BJ (cell line): ENCODE data around the gene PRCC. TPM values are rescaled to one million over a fixed set of nuclear protein-coding genes. Genes with fewer than 3 reads are reported as not detected.

Experiments
- CTCF ChIA-PET: fragments of 350-600 bp; formaldehyde crosslinking; extraction: SDS; loops from one replicate; lab custom pipeline; 2021; ENCODE audit warnings: antibody characterized with exemption, inconsistent platforms; lab: Yijun Ruan, JAX
- POLR2A ChIA-PET: fragments of 300-600 bp; sonication (Branson Sonifier 250); formaldehyde crosslinking; extraction: SDS; loops from one replicate; lab custom pipeline; 2021; ENCODE audit warnings: antibody characterized with exemption; lab: Charles Lee
- DNase-seq: peaks from one replicate; pipeline ENCODE4 v3.0.0-alpha.2; 2011; ENCODE audit warnings: low read depth
- H3K27me3 ChIP-seq: 2 replicates; pipeline ENCODE4 v1.6.0; 2011; ENCODE audit warnings: low read length; ENCODE audit not compliant: control insufficient read depth, insufficient read depth
- H3K36me3 ChIP-seq: 2 replicates; pipeline ENCODE4 v1.5.1; 2011; ENCODE audit warnings: low read length; ENCODE audit not compliant: control insufficient read depth, insufficient read depth
- H3K4me3 ChIP-seq: 2 replicates; pipeline ENCODE4 v1.5.1; 2011; ENCODE audit warnings: low read depth, mild to moderate bottlenecking, control low read depth, low read length
- CTCF ChIP-seq: IDR thresholded peaks from 2 replicates; pipeline ENCODE4 v1.5.1; 2011; ENCODE audit warnings: low read depth, mild to moderate bottlenecking, control low read depth, inconsistent platforms, low read length, moderate library complexity; ENCODE audit not compliant: insufficient read depth
- polyA plus RNA-seq: library from polyadenylated mRNA; depleted of rRNA; stranded (reverse); fragments of >200 nt; gene quantifications from 2 replicates; pipeline ENCODE4 v1.2.3, GENCODE V29; 2011

PRCC gene
- polyA plus RNA-seq, 1 experiment, result 93.6 TPM

- ChIA-PET POLR2A (interaction anchor here (0.6 kb wide), 1 partner anchor 42 kb away, joined by 4 read pairs; no protein-coding TSS in a partner anchor), CTCF (interaction anchor here (0.9 to 1.8 kb wide), 8 partner anchors 20 to 173 kb away, joined by 3 to 8 read pairs (median 4); partner anchors contain the start of genes INSRR, LRRC71, NTRK1 and PRCC)
- peak; percentile 43; the same call in 1 of the 2 replicates for TF ChIP-seq CTCF
- peaks cover 21% of the 10 kb centered on the region for H3K36me3 ChIP-seq
- no peaks in the 10 kb centered on the region for H3K27me3 ChIP-seq
- peak overlapping the region; percentile 54 for H3K4me3 ChIP-seq
- DNase-seq, result peak; percentile 64
Observed at GRCh38 chr1:156746728-156747631, 20.4 kb upstream of the PRCC start.

GRCh38 chr1:156747742-156748669 lies 19.3 kb upstream of the PRCC start:
- Histone ChIP-seq H3K36me3 (peaks cover 14% of the 10 kb centered on the region), H3K27me3 (no peaks in the 10 kb centered on the region), H3K4me3 (peak overlapping the region; percentile 79)
- ChIA-PET CTCF (interaction anchor here (0.9 to 1.8 kb wide), 8 partner anchors 19 to 112 kb away, joined by 3 to 8 read pairs (median 4); partner anchors contain the start of genes CRABP2, INSRR, NTRK1 and PRCC), POLR2A (no interaction called here)
- no peak for TF ChIP-seq CTCF
- DNase-seq, result no peak

GRCh38 chr1:156748670-156749418 lies 18.5 kb upstream of the PRCC start:
- Histone ChIP-seq H3K27me3 (no peaks in the 10 kb centered on the region), H3K36me3 (peaks cover 7% of the 10 kb centered on the region), H3K4me3 (peak overlapping the region; percentile 79)
- DNase-seq, result no peak
- ChIA-PET CTCF (interaction anchor here (0.9 to 1.2 kb wide), 3 partner anchors 23 to 59 kb away, joined by 3 to 5 read pairs (median 3); partner anchors contain the start of gene CRABP2), POLR2A (no interaction called here)
- no peak for TF ChIP-seq CTCF

GRCh38 chr1:156749419-156750118 lies 17.8 kb upstream of the PRCC start:
- no peaks in the 10 kb centered on the region for H3K27me3 ChIP-seq
- ChIA-PET POLR2A (no interaction called here), CTCF (interaction anchor here (1.0 kb wide), 1 partner anchor 24 kb away, joined by 3 read pairs; no protein-coding TSS in a partner anchor)
- H3K36me3 ChIP-seq, result peaks cover 3% of the 10 kb centered on the region; the same call in 1 of the 2 replicates
- no peak for DNase-seq
- peak overlapping the region; percentile 79 for H3K4me3 ChIP-seq
- TF ChIP-seq CTCF, result no peak
